DMS53 treated with DMSO at 0.1 percent for 48 hours (cell line): ENCODE data around the gene RMDN3.

Source experiments
- DNase-seq: peaks from one replicate; lab custom pipeline; 2025; ENCODE audit not compliant: unreplicated experiment; lab: John Stamatoyannopoulos, UW

The RMDN3 gene

DNA sequence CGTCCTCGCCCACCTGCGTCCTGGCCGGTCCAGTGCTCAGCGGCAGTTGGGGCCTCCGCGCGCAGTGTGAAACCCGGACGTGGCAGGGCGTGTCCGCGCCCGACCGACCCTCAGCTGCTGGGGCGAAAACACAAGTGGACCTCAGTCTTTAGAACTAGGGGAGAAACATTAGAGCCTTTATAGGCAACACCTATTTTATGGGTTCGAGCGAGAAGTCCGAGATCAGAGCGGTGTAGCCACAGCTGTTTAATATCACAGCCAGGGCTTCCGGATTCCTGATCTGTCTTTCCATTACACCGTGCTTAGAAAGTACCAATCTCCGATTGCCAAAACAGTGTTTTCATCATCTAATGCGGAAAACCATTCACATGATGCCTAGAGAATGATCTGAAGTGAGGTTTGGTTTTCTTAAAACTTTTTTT, 59.6 kb downstream of the RMDN3 start:
- DNase-seq: peak; percentile 12

DNA sequence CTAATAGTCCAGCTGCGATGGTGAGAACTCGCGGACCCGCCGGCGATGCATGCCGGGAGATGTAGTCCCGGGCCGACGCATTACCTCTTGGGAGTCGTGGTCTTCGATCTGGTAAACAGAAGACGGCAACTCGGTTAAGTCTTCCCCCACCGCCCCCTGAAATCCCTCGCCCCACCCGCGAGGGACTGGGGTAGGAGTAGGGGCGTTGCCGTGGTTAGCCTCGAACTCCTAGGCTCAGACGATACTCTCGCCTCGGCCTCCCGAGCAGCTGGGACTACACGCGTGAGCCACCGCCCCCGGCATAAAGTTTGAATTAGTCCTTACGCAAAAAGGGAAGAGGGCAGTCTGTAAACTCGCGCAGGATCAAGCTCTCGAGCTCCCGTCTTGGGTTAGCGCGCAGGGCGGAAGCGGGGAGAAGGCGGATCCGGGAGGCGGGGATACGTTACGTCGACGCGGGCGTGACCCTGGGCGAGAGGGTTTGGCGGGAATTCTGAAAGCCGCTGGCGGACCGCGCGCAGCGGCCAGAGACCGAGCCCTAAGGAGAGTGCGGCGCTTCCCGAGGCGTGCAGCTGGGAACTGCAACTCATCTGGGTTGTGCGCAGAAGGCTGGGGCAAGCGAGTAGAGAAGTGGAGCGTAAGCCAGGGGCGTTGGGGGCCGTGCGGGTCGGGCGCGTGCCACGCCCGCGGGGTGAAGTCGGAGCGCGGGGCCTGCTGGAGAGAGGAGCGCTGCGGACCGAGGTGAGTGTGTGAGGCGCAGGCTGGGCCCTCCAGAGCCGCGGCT, 60.2 kb downstream of the RMDN3 start, which contains the start of gene RAD51:
Gene RAD51 (plus strand): TSS at position 487 of the 781 bp plus-strand sequence. CDS start 3,585 bp downstream, outside the sequence.
- DNase-seq: peak; percentile 71

DNA sequence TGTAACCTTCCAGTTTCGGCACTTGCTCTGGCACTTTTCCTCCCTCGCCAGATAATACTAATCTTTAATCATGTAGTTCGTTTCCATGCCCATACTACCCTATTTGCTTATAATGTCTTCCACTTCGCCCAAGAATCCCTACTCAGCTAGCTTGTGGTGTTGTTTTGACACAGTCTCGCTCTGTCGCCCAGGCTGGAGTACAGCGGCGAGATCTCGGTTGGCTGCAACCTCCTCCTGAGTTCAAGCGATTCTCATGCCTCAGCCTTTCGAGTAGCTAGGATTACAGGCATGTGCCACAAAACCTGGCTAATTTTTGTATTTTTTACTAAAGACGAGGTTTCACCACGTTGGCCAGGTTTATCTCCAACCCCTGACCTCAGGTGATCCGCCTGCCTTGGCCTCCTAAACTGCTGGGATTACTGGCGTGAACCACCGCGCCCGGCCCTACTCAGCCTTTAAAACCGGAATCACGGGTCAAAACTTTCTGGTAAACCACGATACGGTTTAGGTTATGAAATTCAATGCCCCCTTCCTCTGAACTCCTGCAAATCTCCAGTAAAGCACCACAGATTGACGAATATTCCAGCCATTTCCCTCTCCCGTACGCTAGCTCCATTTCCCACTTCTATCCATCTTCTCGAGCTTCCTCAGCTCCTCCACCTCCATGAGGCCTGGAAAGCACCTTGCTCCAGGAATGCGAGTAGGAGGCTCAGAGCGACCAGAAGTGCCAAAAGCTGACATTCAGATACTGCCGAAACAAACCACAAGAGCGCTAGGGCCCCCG, 61.0 kb downstream of the RMDN3 start:
- DNase-seq: no peak

DNA sequence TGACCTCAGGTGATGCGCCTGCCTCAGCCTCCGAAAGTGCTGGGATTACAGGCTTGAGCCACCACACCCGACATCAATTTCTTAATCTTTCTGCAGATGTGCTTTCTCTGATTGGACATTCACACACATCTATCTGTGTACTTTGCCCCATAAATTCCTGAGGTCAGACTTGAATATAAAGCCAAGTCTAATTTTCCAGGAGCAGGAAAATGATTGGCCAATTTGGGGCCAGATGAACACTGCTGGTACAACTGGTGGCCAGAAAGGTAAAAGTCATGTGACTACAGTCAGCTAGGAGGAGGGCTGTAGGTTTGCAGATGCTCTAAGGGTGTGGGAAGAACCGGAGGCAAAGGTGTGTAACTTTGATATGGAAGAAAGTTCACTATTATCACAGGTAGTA, 63.3 kb downstream of the RMDN3 start:
- no peak for DNase-seq

DNA sequence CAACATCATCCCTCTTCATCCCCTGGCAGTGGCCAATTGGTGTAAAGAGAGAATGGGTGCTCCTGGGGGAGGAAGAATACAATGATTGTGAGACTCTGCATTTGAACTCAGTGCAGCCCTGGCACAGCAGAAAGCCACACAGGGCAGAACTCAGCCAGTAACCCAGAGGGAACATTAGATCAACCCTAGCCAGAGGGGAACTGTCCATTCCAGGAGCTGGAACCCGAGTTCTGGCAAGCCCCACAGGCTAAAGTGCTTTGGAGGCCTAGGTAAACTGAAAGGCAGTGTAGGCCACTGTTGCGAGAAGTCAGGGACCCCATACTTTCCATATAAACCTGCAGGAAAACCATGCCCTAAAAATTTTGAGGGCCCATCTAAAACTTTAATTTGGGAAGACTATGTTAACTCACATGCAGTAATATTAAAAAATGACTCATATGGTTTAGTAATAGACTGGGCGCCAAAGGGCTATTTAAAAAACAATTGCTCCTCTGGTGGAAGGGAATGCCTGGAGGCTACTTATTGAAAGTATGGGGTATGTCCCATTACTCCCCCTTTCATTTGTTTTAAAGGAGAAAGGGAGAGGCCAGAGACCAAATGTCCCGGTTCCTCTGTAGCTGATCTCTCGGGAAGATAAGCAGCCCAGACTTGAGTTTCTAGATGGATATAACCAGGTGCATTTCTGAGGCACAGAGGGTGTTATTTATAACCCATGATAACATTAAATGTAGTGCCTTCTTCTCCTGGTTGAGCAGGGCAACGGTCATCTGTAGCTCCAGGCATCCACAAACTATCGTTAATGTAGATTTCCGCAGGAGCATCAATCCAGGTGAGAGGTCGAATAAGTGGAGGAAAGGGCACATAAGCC, 65.9 kb downstream of the RMDN3 start:
- DNase-seq: no peak
